PC-9 (cell line): Measurements from ENCODE around the gene SCAI. TPM values are rescaled to one million over a fixed set of nuclear protein-coding genes. Genes with fewer than 3 reads are reported as not detected.
"Not testable (repeated sequence)": the region's sequence is repeated elsewhere in the genome, so short reads cannot be mapped to it uniquely, and the experiment has no call there.

Experiments used
- BruUV-seq: library from RNA; stranded (reverse); fragments of 400-500 nt; replicated peaks from 2 replicates; lab custom pipeline; 2021; lab: Mats Ljungman, UMichigan
- CTCF ChIA-PET: fragments of 300-600 bp; sonication (Branson Sonifier 250); formaldehyde crosslinking; loops from one replicate; lab custom pipeline; 2022; ENCODE audit warnings: antibody characterized with exemption; lab: Charles Lee
- POLR2A ChIA-PET: fragments of 300-600 bp; sonication (Branson Sonifier 250); formaldehyde crosslinking; loops from one replicate; lab custom pipeline; 2022; ENCODE audit warnings: antibody characterized with exemption; ENCODE audit not compliant: unreplicated experiment; lab: Charles Lee
- DNase-seq, 2 experiments: peaks; one replicate each; pipeline versions ENCODE4 v3.0.0 to v3.0.0-alpha.2; 2015 to 2022; ENCODE audit warnings: mixed read lengths in 1 of 2
- H2AFZ ChIP-seq: fragments of 200-600 bp; sonication (generic); 2 replicates; pipeline ENCODE4 v1.8.1; 2017; ENCODE audit warnings: antibody characterized with exemption
- H3F3A ChIP-seq: fragments of 200-600 bp; sonication (generic); 2 replicates; pipeline ENCODE4 v1.8.1; 2017; ENCODE audit warnings: antibody characterized with exemption, mild to moderate bottlenecking, low read depth; ENCODE audit not compliant: insufficient read depth
- H3K27ac ChIP-seq: fragments of 200-600 bp; sonication (generic); 2 replicates; pipeline ENCODE4 v1.6.1; 2016; ENCODE audit warnings: mixed run types
- H3K27me3 ChIP-seq: fragments of 200-600 bp; sonication (generic); 2 replicates; pipeline ENCODE4 v1.6.1; 2016; ENCODE audit warnings: low read depth, mixed run types; ENCODE audit not compliant: insufficient read depth
- H3K36me3 ChIP-seq: fragments of 200-600 bp; sonication (generic); 2 replicates; pipeline ENCODE4 v1.6.1; 2016; ENCODE audit warnings: low read depth, mixed run types
- H3K4me1 ChIP-seq: fragments of 200-600 bp; sonication (generic); replicated peaks from 2 replicates; pipeline ENCODE4 v1.6.1; 2016; ENCODE audit warnings: mixed run types; ENCODE audit not compliant: insufficient read depth
- H3K4me2 ChIP-seq: fragments of 200-600 bp; sonication (generic); 2 replicates; pipeline ENCODE4 v1.6.1; 2017; ENCODE audit warnings: mixed run types
- H3K4me3 ChIP-seq: fragments of 200-600 bp; sonication (generic); 2 replicates; pipeline ENCODE4 v1.6.1; 2016; ENCODE audit warnings: mixed run types
- H3K79me2 ChIP-seq: fragments of 200-600 bp; sonication (generic); 2 replicates; pipeline ENCODE4 v1.6.1; 2017; ENCODE audit warnings: low read depth, mixed run types
- H3K9me2 ChIP-seq: fragments of 200-600 bp; sonication (generic); 2 replicates; pipeline ENCODE4 v1.8.1; 2017; ENCODE audit warnings: mild to moderate bottlenecking; ENCODE audit not compliant: insufficient read depth
- H3K9me3 ChIP-seq: fragments of 200-600 bp; sonication (generic); 2 replicates; pipeline ENCODE4 v1.8.1; 2016; ENCODE audit warnings: low read depth; ENCODE audit not compliant: insufficient read depth
- H4K20me1 ChIP-seq: fragments of 200-600 bp; sonication (generic); 2 replicates; pipeline ENCODE4 v1.8.1; 2017; ENCODE audit not compliant: insufficient read depth
- EZH2 ChIP-seq: fragments of 200-600 bp; sonication (generic); IDR thresholded peaks from 2 replicates; pipeline ENCODE4 v1.8.0; 2017; ENCODE audit warnings: antibody characterized with exemption, low read depth
- intact Hi-C: fragments of 100-400 bp; cut with micrococcal nuclease; formaldehyde crosslinking; loops from one replicate; pipeline ENCODE4 v1.10.0; 2022; ENCODE audit not compliant: unreplicated experiment
- total RNA-seq: library from RNA; stranded (reverse); gene quantifications from 2 replicates; pipeline ENCODE4 v1.2.3, GENCODE V29; 2021
- TF ChIP-seq, protein P1 (sequence below): fragments of 200-600 bp; sonication (generic); conservative IDR thresholded peaks from 2 replicates; pipeline ENCODE4 v1.6.1; 2017; ENCODE audit warnings: mixed run types, antibody characterized with exemption, mild to moderate bottlenecking, moderate library complexity

Gene SCAI
- total RNA-seq, 1 experiment from 2014 or later: 16.0 TPM

DNA sequence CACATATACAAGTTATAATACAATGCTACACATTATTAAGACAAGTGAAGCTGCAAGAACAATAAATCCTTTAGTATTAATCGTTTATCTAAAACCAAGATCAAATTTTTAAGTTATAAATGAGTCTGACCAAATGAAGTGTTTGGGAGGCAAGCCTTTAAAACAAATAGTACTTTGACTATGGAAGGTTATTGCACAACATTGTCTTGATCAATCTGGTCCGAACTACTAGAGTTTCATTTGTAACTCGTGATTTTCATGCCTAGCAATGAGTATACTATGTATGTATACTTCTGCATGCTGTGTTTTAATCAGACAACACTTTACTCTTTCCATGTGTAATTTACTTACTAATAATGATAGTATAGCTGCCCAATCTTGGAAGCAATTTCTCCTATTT, 115.3 kb downstream of the SCAI start:
- intact Hi-C loops: no loop called here
- BruUV-seq: no TSS peak
- TF ChIP-seq EZH2: no peak
- TF ChIP-seq, protein P1, sequence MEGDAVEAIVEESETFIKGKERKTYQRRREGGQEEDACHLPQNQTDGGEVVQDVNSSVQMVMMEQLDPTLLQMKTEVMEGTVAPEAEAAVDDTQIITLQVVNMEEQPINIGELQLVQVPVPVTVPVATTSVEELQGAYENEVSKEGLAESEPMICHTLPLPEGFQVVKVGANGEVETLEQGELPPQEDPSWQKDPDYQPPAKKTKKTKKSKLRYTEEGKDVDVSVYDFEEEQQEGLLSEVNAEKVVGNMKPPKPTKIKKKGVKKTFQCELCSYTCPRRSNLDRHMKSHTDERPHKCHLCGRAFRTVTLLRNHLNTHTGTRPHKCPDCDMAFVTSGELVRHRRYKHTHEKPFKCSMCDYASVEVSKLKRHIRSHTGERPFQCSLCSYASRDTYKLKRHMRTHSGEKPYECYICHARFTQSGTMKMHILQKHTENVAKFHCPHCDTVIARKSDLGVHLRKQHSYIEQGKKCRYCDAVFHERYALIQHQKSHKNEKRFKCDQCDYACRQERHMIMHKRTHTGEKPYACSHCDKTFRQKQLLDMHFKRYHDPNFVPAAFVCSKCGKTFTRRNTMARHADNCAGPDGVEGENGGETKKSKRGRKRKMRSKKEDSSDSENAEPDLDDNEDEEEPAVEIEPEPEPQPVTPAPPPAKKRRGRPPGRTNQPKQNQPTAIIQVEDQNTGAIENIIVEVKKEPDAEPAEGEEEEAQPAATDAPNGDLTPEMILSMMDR: no peak
- no peak overlapping the region for H3K4me2 ChIP-seq
- H3K27ac ChIP-seq: no peak overlapping the region
- CTCF ChIA-PET: interaction anchor here (0.6 kb wide), 1 partner anchor 150 kb away, joined by 3 read pairs; no protein-coding TSS in a partner anchor
- no peaks in the 10 kb centered on the region for H3K9me3 ChIP-seq
- POLR2A ChIA-PET: interaction anchor here (0.7 kb wide), 1 partner anchor 377 kb away, joined by 3 read pairs; no protein-coding TSS in a partner anchor
- peaks cover 6% of the 10 kb centered on the region; the same call in 1 of the 2 replicates for H3K36me3 ChIP-seq
- H3K79me2 ChIP-seq: no peaks in the 10 kb centered on the region
- H4K20me1 ChIP-seq: no peaks in the 10 kb centered on the region
- no peak overlapping the region for H3K4me3 ChIP-seq
- H3K4me1 ChIP-seq: no peaks in the 10 kb centered on the region
- no peak for DNase-seq
- H2AFZ ChIP-seq: no peak overlapping the region
- no peaks in the 10 kb centered on the region for H3K9me2 ChIP-seq
- no peaks in the 10 kb centered on the region for H3F3A ChIP-seq
- no peaks in the 10 kb centered on the region for H3K27me3 ChIP-seq

DNA sequence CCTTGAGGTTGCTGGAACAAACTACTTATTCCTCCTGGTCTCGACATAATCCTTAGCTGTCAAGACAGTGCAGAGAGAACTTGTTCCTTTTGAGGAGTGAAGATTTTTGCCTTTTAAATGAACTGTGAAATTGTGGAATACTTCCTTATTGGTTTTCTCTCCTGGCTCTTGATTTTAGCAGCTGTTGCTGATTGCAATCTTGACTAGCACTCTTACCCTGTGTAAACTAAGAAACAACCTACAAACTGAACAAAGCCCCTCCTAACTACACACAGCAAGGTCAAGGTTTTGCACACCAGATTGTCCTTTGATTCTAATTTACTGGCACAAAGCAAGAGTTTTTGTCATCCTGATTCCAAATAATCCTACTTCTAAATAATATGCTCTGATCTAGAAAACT, 118.4 kb downstream of the SCAI start:
- H4K20me1 ChIP-seq: no peaks in the 10 kb centered on the region
- H2AFZ ChIP-seq: no peak overlapping the region
- H3K79me2 ChIP-seq: no peaks in the 10 kb centered on the region
- no peaks in the 10 kb centered on the region; the same call in 1 of the 2 replicates for H3K9me2 ChIP-seq
- H3K27ac ChIP-seq: no peak overlapping the region
- H3K27me3 ChIP-seq: no peaks in the 10 kb centered on the region
- H3K36me3 ChIP-seq: peaks cover 6% of the 10 kb centered on the region; the same call in 1 of the 2 replicates
- TF ChIP-seq, protein P1: no peak
- TF ChIP-seq EZH2: no peak
- H3K9me3 ChIP-seq: no peaks in the 10 kb centered on the region
- ChIA-PET CTCF (no interaction called here), POLR2A (no interaction called here)
- DNase-seq: no peak
- BruUV-seq: no TSS peak
- H3K4me2 ChIP-seq: no peak overlapping the region
- H3K4me1 ChIP-seq: no peaks in the 10 kb centered on the region
- no peaks in the 10 kb centered on the region for H3F3A ChIP-seq
- intact Hi-C loops: no loop called here
- no peak overlapping the region for H3K4me3 ChIP-seq

DNA sequence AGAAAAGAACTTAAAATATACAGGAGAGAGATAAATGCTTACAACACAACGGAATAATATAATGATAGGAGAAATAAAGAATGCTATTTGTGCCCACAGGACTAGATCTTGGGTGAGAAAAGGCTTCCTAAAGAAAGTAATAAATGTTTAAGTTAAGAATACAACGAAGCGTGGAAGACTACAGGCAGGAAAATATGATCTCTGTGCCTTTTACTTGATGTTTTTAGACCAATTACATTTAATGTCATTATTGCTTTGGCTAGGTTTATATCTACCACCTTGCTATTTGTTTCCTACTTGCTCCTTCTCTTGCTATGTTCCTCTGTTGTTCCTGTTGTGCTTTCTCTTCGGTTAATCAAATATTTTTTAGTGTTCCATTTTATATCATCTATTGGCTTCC, 122.3 kb downstream of the SCAI start:
- H3K4me3 ChIP-seq: no peak overlapping the region
- intact Hi-C loops: no loop called here
- no peaks in the 10 kb centered on the region for H3K36me3 ChIP-seq
- no peaks in the 10 kb centered on the region; the same call in 1 of the 2 replicates for H3K9me2 ChIP-seq
- ChIA-PET CTCF (no interaction called here), POLR2A (no interaction called here)
- no peak overlapping the region for H2AFZ ChIP-seq
- no peak overlapping the region for H3K4me2 ChIP-seq
- H3K79me2 ChIP-seq: no peaks in the 10 kb centered on the region
- H3F3A ChIP-seq: no peaks in the 10 kb centered on the region
- H3K4me1 ChIP-seq: no peaks in the 10 kb centered on the region
- no peaks in the 10 kb centered on the region for H4K20me1 ChIP-seq
- no peaks in the 10 kb centered on the region for H3K27me3 ChIP-seq
- no peak overlapping the region for H3K27ac ChIP-seq
- DNase-seq: no peak
- TF ChIP-seq, protein P1: no peak
- TF ChIP-seq EZH2: no peak
- BruUV-seq: no TSS peak
- no peaks in the 10 kb centered on the region for H3K9me3 ChIP-seq

DNA sequence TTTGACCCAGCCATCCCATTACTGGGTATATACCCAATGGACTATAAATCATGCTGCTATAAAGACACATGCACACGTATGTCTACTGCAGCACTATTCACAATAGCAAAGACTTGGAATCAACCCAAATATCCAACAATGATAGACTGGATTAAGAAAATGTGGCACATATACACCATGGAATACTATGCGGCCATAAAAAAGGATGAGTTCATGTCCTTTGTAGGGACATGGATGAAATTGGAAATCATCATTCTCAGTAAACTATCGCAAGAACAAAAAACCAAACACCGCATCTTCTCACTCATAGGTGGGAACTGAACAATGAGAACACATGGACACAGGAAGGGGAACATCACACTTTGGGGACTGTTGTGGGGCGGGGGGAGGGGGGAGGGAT, 127.7 kb downstream of the SCAI start:
- H2AFZ ChIP-seq, DNase-seq, H3K4me2 ChIP-seq, POLR2A ChIA-PET, H4K20me1 ChIP-seq, H3K36me3 ChIP-seq, H3F3A ChIP-seq, H3K9me3 ChIP-seq, CTCF ChIA-PET, H3K79me2 ChIP-seq, H3K27me3 ChIP-seq, H3K4me1 ChIP-seq, H3K9me2 ChIP-seq, H3K4me3 ChIP-seq, intact Hi-C loops, H3K27ac ChIP-seq, BruUV-seq: not testable (repeated sequence)

DNA sequence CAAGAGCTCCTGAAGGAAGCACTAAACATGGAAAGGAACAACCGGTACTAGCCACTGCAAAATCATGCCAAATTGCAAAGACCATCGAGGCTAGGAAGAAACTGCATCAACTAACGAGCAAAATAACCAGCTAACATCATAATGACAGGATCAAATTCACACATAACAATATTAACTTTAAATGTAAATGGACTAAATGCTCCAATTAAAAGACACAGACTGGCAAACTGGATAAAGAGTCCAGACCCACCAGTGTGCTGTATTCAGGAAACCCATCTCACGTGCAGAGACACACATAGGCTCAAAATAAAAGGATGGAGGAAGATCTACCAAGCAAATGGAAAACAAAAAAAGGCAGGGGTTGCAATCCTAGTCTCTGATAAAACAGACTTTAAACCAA, 131.3 kb downstream of the SCAI start:
- H2AFZ ChIP-seq, H3K9me3 ChIP-seq, CTCF ChIA-PET, H3K79me2 ChIP-seq, H3F3A ChIP-seq, H3K27me3 ChIP-seq, H3K36me3 ChIP-seq, BruUV-seq, H4K20me1 ChIP-seq, H3K4me3 ChIP-seq, intact Hi-C loops, H3K4me2 ChIP-seq, POLR2A ChIA-PET, DNase-seq, H3K27ac ChIP-seq, H3K4me1 ChIP-seq, H3K9me2 ChIP-seq: not testable (repeated sequence)
